Measurements from ENCODE around the gene CDC20. TPM values are rescaled to one million over a fixed set of nuclear protein-coding genes. Genes with fewer than 3 reads are reported as not detected.

CDC20 gene
- total RNA-seq, 1 donor from 2014 or later: 22.5 TPM

DNA sequence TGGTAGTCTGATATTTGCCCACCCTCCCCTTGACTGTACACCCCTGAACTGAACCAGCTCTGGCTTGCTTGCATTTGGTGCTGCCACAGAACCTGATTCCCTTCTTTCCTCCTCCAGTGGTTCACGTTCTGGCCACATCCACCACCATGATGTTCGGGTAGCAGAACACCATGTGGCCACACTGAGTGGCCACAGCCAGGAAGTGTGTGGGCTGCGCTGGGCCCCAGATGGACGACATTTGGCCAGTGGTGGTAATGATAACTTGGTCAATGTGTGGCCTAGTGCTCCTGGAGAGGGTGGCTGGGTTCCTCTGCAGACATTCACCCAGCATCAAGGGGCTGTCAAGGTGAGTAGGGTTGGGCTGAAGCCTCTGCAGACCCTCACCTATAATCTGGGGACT, 1.8 kb downstream of the CDC20 start:
- H3K4me1 Mint-ChIP-seq (ENCODE audit: low read depth, unreplicated experiment): peaks cover 9% of the 10 kb centered on the region
- peaks cover 6% of the 10 kb centered on the region for H3K36me3 Mint-ChIP-seq (ENCODE audit: unreplicated experiment)
- H3K4me3 Mint-ChIP-seq (ENCODE audit: unreplicated experiment): peak overlapping the region; percentile 64
- peaks cover 4% of the 10 kb centered on the region for H3K9me3 Mint-ChIP-seq (ENCODE audit: unreplicated experiment)
- H3K27ac Mint-ChIP-seq (ENCODE audit: unreplicated experiment): no peak overlapping the region
- no peak for TF ChIP-seq CTCF (IDR thresholded peaks at IDR 0.05; ENCODE audit: partially characterized antibody, unreplicated experiment)
- H3K27me3 Mint-ChIP-seq (ENCODE audit: unreplicated experiment): peaks cover 8% of the 10 kb centered on the region
- no peak for DNase-seq

- peaks cover 11% of the 10 kb centered on the region for H3K4me1 Mint-ChIP-seq (ENCODE audit: low read depth, unreplicated experiment)
- H3K9me3 Mint-ChIP-seq (ENCODE audit: unreplicated experiment): peaks cover 7% of the 10 kb centered on the region
- H3K27ac Mint-ChIP-seq (ENCODE audit: unreplicated experiment): no peak overlapping the region
- no peak for DNase-seq
- no peak overlapping the region for H3K4me3 Mint-ChIP-seq (ENCODE audit: unreplicated experiment)
- no peak for TF ChIP-seq CTCF (IDR thresholded peaks at IDR 0.05; ENCODE audit: partially characterized antibody, unreplicated experiment)
- H3K36me3 Mint-ChIP-seq (ENCODE audit: unreplicated experiment): peaks cover 6% of the 10 kb centered on the region
- H3K27me3 Mint-ChIP-seq (ENCODE audit: unreplicated experiment): peaks cover 5% of the 10 kb centered on the region
Measured at GRCh38 chr1:43363283-43363934, 4.6 kb downstream of the CDC20 start.

- peaks cover 6% of the 10 kb centered on the region for H3K36me3 Mint-ChIP-seq (ENCODE audit: unreplicated experiment)
- H3K9me3 Mint-ChIP-seq (ENCODE audit: unreplicated experiment): peaks cover 7% of the 10 kb centered on the region
- peaks cover 5% of the 10 kb centered on the region for H3K27me3 Mint-ChIP-seq (ENCODE audit: unreplicated experiment)
- peaks cover 14% of the 10 kb centered on the region for H3K4me1 Mint-ChIP-seq (ENCODE audit: low read depth, unreplicated experiment)
- H3K27ac Mint-ChIP-seq (ENCODE audit: unreplicated experiment): peak overlapping the region; percentile 38
- no peak for DNase-seq
- no peak for TF ChIP-seq CTCF (IDR thresholded peaks at IDR 0.05; ENCODE audit: partially characterized antibody, unreplicated experiment)
- no peak overlapping the region for H3K4me3 Mint-ChIP-seq (ENCODE audit: unreplicated experiment)
Measured at GRCh38 chr1:43363935-43364525, 5.2 kb downstream of the CDC20 start.

DNA sequence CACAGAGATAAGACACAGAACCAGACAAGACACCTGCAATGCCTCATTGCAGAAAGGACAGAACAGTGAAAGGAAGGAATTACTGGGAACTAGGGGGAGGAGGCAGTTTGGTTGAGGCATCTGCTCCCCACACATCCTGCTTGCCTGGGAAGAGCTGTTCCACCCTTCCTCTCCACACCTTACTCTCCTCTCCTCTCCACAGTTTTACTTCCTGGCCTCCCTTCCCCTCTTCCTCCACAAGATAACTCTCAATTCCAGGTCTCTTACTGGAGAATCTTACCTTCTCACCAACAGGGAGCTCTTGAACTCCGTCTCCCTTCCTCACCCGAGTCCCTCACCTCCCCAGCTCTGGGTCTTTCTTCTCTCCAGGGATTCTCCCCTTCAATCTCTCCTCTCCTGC, 6.9 kb downstream of the CDC20 start:
- Mint-ChIP-seq H3K27me3 (ENCODE audit: unreplicated experiment) (peaks cover 5% of the 10 kb centered on the region), H3K4me3 (ENCODE audit: unreplicated experiment) (peak overlapping the region; percentile 65), H3K36me3 (ENCODE audit: unreplicated experiment) (peaks cover 6% of the 10 kb centered on the region), H3K4me1 (ENCODE audit: low read depth, unreplicated experiment) (peaks cover 8% of the 10 kb centered on the region), H3K27ac (ENCODE audit: unreplicated experiment) (no peak overlapping the region), H3K9me3 (ENCODE audit: unreplicated experiment) (peaks cover 7% of the 10 kb centered on the region)
- TF ChIP-seq CTCF (IDR thresholded peaks at IDR 0.05; ENCODE audit: partially characterized antibody, unreplicated experiment): no peak
- no peak for DNase-seq

GRCh38 chr1:43366179-43366578, 7.4 kb downstream of the CDC20 start:
- no peak for TF ChIP-seq CTCF (IDR thresholded peaks at IDR 0.05; ENCODE audit: partially characterized antibody, unreplicated experiment)
- peaks cover 6% of the 10 kb centered on the region for H3K9me3 Mint-ChIP-seq (ENCODE audit: unreplicated experiment)
- no peak overlapping the region for H3K27ac Mint-ChIP-seq (ENCODE audit: unreplicated experiment)
- H3K36me3 Mint-ChIP-seq (ENCODE audit: unreplicated experiment): peaks cover 6% of the 10 kb centered on the region
- peak overlapping the region; percentile 65 for H3K4me3 Mint-ChIP-seq (ENCODE audit: unreplicated experiment)
- peaks cover 5% of the 10 kb centered on the region for H3K27me3 Mint-ChIP-seq (ENCODE audit: unreplicated experiment)
- H3K4me1 Mint-ChIP-seq (ENCODE audit: low read depth, unreplicated experiment): peaks cover 8% of the 10 kb centered on the region
- DNase-seq: no peak
